GM21825 (cell line): ENCODE results near the gene PTPRCAP.
"Not testable (repeated sequence)": the region's sequence is repeated elsewhere in the genome, so short reads cannot be mapped to it uniquely, and the experiment has no call there.

ENCODE experiments used
- ATAC-seq: cut with Tn5 transposase; IDR thresholded peaks from one replicate; pipeline ENCODE4 v1.9.1; 2021; ENCODE audit warnings: mild to moderate bottlenecking, moderate library complexity; ENCODE audit not compliant: unreplicated experiment

Gene PTPRCAP

GRCh38 chr11:67410984-67411784, 26.3 kb downstream of the PTPRCAP start:
- no peak for ATAC-seq

GRCh38 chr11:67410369-67410831, 27.1 kb downstream of the PTPRCAP start:
- no peak for ATAC-seq

GRCh38 chr11:67409781-67410368, 27.6 kb downstream of the PTPRCAP start:
- ATAC-seq, result no peak

- peak; percentile 45 for ATAC-seq
Observed at GRCh38 chr11:67409261-67409666, 28.2 kb downstream of the PTPRCAP start.

- peak; percentile 2 for ATAC-seq
Observed at GRCh38 chr11:67408437-67409200, 28.9 kb downstream of the PTPRCAP start.

- ATAC-seq, result no peak
Observed at GRCh38 chr11:67407688-67408163, 29.8 kb downstream of the PTPRCAP start.

GRCh38 chr11:67406969-67407687, 30.4 kb downstream of the PTPRCAP start:
- no peak for ATAC-seq

GRCh38 chr11:67406420-67406968, 31.0 kb downstream of the PTPRCAP start:
- no peak for ATAC-seq

GRCh38 chr11:67405688-67406339, 31.7 kb downstream of the PTPRCAP start:
- ATAC-seq, result no peak

- no peak for ATAC-seq
Observed at GRCh38 chr11:67405196-67405567, 32.3 kb downstream of the PTPRCAP start.

- no peak for ATAC-seq
Observed at GRCh38 chr11:67404515-67405195, 32.8 kb downstream of the PTPRCAP start.

- ATAC-seq, result not testable (repeated sequence)
Observed at GRCh38 chr11:67403085-67403484, 34.4 kb downstream of the PTPRCAP start.

GRCh38 chr11:67402192-67402839, 35.2 kb downstream of the PTPRCAP start:
- ATAC-seq, result not testable (repeated sequence)

GRCh38 chr11:67401495-67402191, 35.8 kb downstream of the PTPRCAP start, which contains the start of gene PPP1CA:
Gene PPP1CA, minus strand, starts transcription at chr11:67401858. Its CDS starts 76 bp downstream, at chr11:67401782.
- ATAC-seq, result peak; percentile 50

GRCh38 chr11:67400942-67401494, 36.5 kb downstream of the PTPRCAP start:
- no peak for ATAC-seq

GRCh38 chr11:67400251-67400941, 37.1 kb downstream of the PTPRCAP start:
- no peak for ATAC-seq
